CD14-positive monocyte (primary cell): ENCODE data around the gene CFAP299. TPM values are rescaled to one million over a fixed set of nuclear protein-coding genes. Genes with fewer than 3 reads are reported as not detected.

ENCODE experiments used
- DNase-seq, 3 donors: peaks; one replicate each; pipeline ENCODE4 v3.0.0-alpha.2; 2011 to 2022
- H2AFZ ChIP-seq: 2 replicates; pipeline ENCODE4 v1.6.0; 2012; ENCODE audit warnings: mild to moderate bottlenecking, low read depth, low read length, inconsistent platforms; ENCODE audit not compliant: insufficient read depth, poor library complexity, severe bottlenecking
- H3K27ac ChIP-seq, 2 donors: 1 replicate in 1 of 2; 2 replicates in 1 of 2; pipeline ENCODE4 v1.5.1; 2012 to 2013; ENCODE audit warnings: low read length in 2 of 2, control low read depth in 1 of 2, inconsistent platforms in 1 of 2, low read depth in 1 of 2, mild to moderate bottlenecking in 1 of 2
- H3K27me3 ChIP-seq, 2 donors: one replicate each; pipeline versions ENCODE4 v1.6.0 to v1.6.1; 2011 to 2013; ENCODE audit warnings: low read length in 2 of 2; ENCODE audit not compliant: control insufficient read depth in 2 of 2, insufficient read depth in 2 of 2
- H3K36me3 ChIP-seq, 2 donors: replicated peaks in 1 of 2; 1 replicate in 1 of 2; 2 replicates in 1 of 2; pipeline versions ENCODE4 v1.5.1 to v1.6.1; 2012 to 2013; ENCODE audit warnings: low read length in 2 of 2, control low read depth in 1 of 2, inconsistent platforms in 1 of 2, mild to moderate bottlenecking in 1 of 2; ENCODE audit not compliant: insufficient read depth in 2 of 2, control insufficient read depth in 1 of 2
- H3K4me1 ChIP-seq, 2 donors: 1 replicate in 1 of 2; 2 replicates in 1 of 2; pipeline versions ENCODE4 v1.5.1 to v1.6.1; 2012 to 2013; ENCODE audit warnings: low read length in 2 of 2, control low read depth in 1 of 2, inconsistent platforms in 1 of 2, mild to moderate bottlenecking in 1 of 2, moderate library complexity in 1 of 2; ENCODE audit not compliant: insufficient read depth in 2 of 2, control insufficient read depth in 1 of 2
- H3K4me2 ChIP-seq: replicated peaks from 2 replicates; pipeline ENCODE3; 2012; ENCODE audit warnings: low read length, moderate library complexity, mild to moderate bottlenecking; ENCODE audit not compliant: poor library complexity, severe bottlenecking; ENCODE audit errors: extremely low read depth
- H3K4me3 ChIP-seq, 3 experiments: fragments of 200-600 bp in 1 of 3; sonication (generic) in 1 of 3; replicated peaks in 1 of 3; 1 replicate in 2 of 3; 2 replicates in 1 of 3; pipeline ENCODE4 v1.5.1; 2011 to 2013; ENCODE audit warnings: low read length in 3 of 3, mild to moderate bottlenecking in 3 of 3, control low read depth in 2 of 3, low read depth in 2 of 3, inconsistent platforms in 1 of 3, moderate library complexity in 1 of 3
- H3K79me2 ChIP-seq: 2 replicates; pipeline ENCODE4 v1.6.0; 2012; ENCODE audit warnings: mild to moderate bottlenecking, control low read depth, inconsistent platforms, low read length, moderate library complexity; ENCODE audit not compliant: insufficient read depth
- H3K9ac ChIP-seq: 2 replicates; pipeline ENCODE4 v1.6.0; 2017; ENCODE audit warnings: low read length, mild to moderate bottlenecking; ENCODE audit not compliant: insufficient read depth, poor library complexity, severe bottlenecking
- H3K9me3 ChIP-seq, 2 donors: replicated peaks in 1 of 2; 1 replicate in 1 of 2; 2 replicates in 1 of 2; pipeline versions ENCODE4 v1.5.1 to v1.6.1; 2012 to 2013; ENCODE audit warnings: low read length in 2 of 2, control low read depth in 1 of 2; ENCODE audit not compliant: control insufficient read depth in 1 of 2, insufficient read depth in 1 of 2
- H4K20me1 ChIP-seq: 2 replicates; pipeline ENCODE4 v1.6.0; 2012; ENCODE audit warnings: mild to moderate bottlenecking, low read length, control low read depth, moderate library complexity; ENCODE audit not compliant: insufficient read depth
- H3K27ac Mint-ChIP-seq, 7 donors: one replicate each; pipeline ENCODE4 v1.8.0; 2020; ENCODE audit warnings: mild to moderate bottlenecking in 7 of 7, mixed read lengths in 7 of 7, moderate library complexity in 6 of 7, inconsistent platforms in 2 of 7
- H3K27me3 Mint-ChIP-seq, 3 donors: one replicate each; pipeline ENCODE4 v1.8.0; 2021 to 2022; ENCODE audit warnings: low read depth in 3 of 3, mild to moderate bottlenecking in 3 of 3, mixed read lengths in 3 of 3, moderate library complexity in 3 of 3, inconsistent platforms in 1 of 3
- H3K36me3 Mint-ChIP-seq, 2 donors: one replicate each; pipeline ENCODE4 v1.8.0; 2020; ENCODE audit warnings: mixed read lengths in 2 of 2, inconsistent platforms in 1 of 2, mild to moderate bottlenecking in 1 of 2
- H3K4me1 Mint-ChIP-seq: one replicate; pipeline ENCODE4 v1.8.0; 2020; ENCODE audit warnings: mild to moderate bottlenecking, mixed read lengths
- H3K4me3 Mint-ChIP-seq, 2 donors: one replicate each; pipeline ENCODE4 v1.8.0; 2020; ENCODE audit warnings: mild to moderate bottlenecking in 2 of 2, mixed read lengths in 2 of 2, moderate library complexity in 1 of 2
- H3K9me3 Mint-ChIP-seq, 7 donors: one replicate each; pipeline ENCODE4 v1.8.0; 2020 to 2022; ENCODE audit warnings: mixed read lengths in 7 of 7, mild to moderate bottlenecking in 6 of 7, moderate library complexity in 6 of 7, inconsistent platforms in 2 of 7
- WGBS: methylation state at CpG from one replicate; pipeline ENCODE4 v1.1.5; 2013; ENCODE audit warnings: missing lambda C conversion rate; ENCODE audit not compliant: insufficient coverage; 5-methylcytosine and 5-hydroxymethylcytosine counted together
- intact Hi-C, 2 donors: fragments of 100-400 bp; cut with micrococcal nuclease; formaldehyde crosslinking; loops; one replicate each; pipeline versions ENCODE4 v1.15.0 to v1.15.1; 2023
- polyA plus RNA-seq, 3 donors: library from polyadenylated mRNA; depleted of rRNA in 1 of 3; unstranded in 2 of 3; stranded (reverse) in 1 of 3; fragments of 300-500 nt in 2 of 3; fragments of >200 nt in 1 of 3; fragmentation: Illumina TruSeq in 2 of 3; gene quantifications; 1 replicate in 2 of 3; 2 replicates in 1 of 3; pipeline ENCODE4 v1.2.3, GENCODE V29; 2012 to 2021
- TF ChIP-seq, protein P1 (sequence below): fragments of 200-600 bp; IDR thresholded peaks from one replicate; pipeline ENCODE4 v1.8.0; 2022; ENCODE audit warnings: antibody characterized with exemption, mild to moderate bottlenecking

The CFAP299 gene
- polyA plus RNA-seq, 3 donors = not detected

DNA sequence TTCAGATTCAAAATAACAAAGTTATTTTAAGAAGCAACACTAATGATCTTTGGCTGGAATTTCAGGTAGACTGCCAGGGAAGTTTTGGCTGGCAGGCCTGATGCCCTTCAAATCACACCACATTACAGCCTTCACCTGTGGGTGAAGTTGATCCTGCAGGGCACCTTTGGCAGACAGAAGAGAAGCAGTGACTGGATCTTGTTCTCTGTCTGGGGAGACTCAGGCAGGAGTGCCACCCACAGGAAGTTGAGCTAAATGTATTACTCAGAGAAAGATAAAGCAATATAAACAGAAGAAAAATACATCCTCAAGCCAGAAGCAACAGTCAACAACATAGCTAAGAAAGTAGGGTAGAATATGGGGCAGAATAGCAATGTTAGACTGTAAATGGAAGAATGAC is 12.8 kb upstream of the CFAP299 start:
- TF ChIP-seq, protein P1, sequence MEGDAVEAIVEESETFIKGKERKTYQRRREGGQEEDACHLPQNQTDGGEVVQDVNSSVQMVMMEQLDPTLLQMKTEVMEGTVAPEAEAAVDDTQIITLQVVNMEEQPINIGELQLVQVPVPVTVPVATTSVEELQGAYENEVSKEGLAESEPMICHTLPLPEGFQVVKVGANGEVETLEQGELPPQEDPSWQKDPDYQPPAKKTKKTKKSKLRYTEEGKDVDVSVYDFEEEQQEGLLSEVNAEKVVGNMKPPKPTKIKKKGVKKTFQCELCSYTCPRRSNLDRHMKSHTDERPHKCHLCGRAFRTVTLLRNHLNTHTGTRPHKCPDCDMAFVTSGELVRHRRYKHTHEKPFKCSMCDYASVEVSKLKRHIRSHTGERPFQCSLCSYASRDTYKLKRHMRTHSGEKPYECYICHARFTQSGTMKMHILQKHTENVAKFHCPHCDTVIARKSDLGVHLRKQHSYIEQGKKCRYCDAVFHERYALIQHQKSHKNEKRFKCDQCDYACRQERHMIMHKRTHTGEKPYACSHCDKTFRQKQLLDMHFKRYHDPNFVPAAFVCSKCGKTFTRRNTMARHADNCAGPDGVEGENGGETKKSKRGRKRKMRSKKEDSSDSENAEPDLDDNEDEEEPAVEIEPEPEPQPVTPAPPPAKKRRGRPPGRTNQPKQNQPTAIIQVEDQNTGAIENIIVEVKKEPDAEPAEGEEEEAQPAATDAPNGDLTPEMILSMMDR = no peak

GRCh38 chr4:80324171-80324570 is 11.4 kb upstream of the CFAP299 start:
- intact Hi-C loops = no loop called here
- no peak overlapping the region for H3K9ac ChIP-seq
- no peaks in the 10 kb centered on the region for H3K9me3 ChIP-seq
- H3K4me1 Mint-ChIP-seq = no peaks in the 10 kb centered on the region
- H3K27me3 Mint-ChIP-seq = peaks cover 0 to under 1% (median 0%) of the 10 kb centered on the region in 3 donors
- no peaks in the 10 kb centered on the region for H3K79me2 ChIP-seq
- no peaks in the 10 kb centered on the region for H3K4me1 ChIP-seq
- 100% methylated on average over 1 of the region's 6 CpGs for WGBS
- no peak overlapping the region for H3K4me2 ChIP-seq
- H3K36me3 Mint-ChIP-seq = no peaks in the 10 kb centered on the region
- no peaks in the 10 kb centered on the region for H3K27me3 ChIP-seq
- no peak overlapping the region for H3K4me3 Mint-ChIP-seq
- H3K36me3 ChIP-seq = no peaks in the 10 kb centered on the region
- no peaks in the 10 kb centered on the region for H4K20me1 ChIP-seq
- H3K4me3 ChIP-seq = no peak overlapping the region
- TF ChIP-seq, protein P1 = no peak
- DNase-seq = no peak
- no peak overlapping the region for H2AFZ ChIP-seq
- H3K9me3 Mint-ChIP-seq = no peaks in the 10 kb centered on the region
- H3K27ac Mint-ChIP-seq = no peak overlapping the region
- H3K27ac ChIP-seq = no peak overlapping the region

More for the DNA sequence above, 12.8 kb upstream of the CFAP299 start:
- H3K36me3 Mint-ChIP-seq = no peaks in the 10 kb centered on the region
- H3K27me3 Mint-ChIP-seq = peaks cover 0 to 2% (median 0%) of the 10 kb centered on the region in 3 donors
- no peak overlapping the region for H3K4me3 ChIP-seq
- no peak overlapping the region for H3K4me3 Mint-ChIP-seq
- H3K36me3 ChIP-seq = no peaks in the 10 kb centered on the region
- H3K9me3 ChIP-seq = no peaks in the 10 kb centered on the region
- no peaks in the 10 kb centered on the region for H3K9me3 Mint-ChIP-seq
- H3K4me1 ChIP-seq = no peaks in the 10 kb centered on the region
- no peak for DNase-seq
- H3K79me2 ChIP-seq = no peaks in the 10 kb centered on the region
- intact Hi-C loops = no loop called here
- H4K20me1 ChIP-seq = no peaks in the 10 kb centered on the region
- H2AFZ ChIP-seq = no peak overlapping the region
- H3K4me2 ChIP-seq = no peak overlapping the region
- no peak overlapping the region for H3K9ac ChIP-seq
- H3K27ac ChIP-seq = no peak overlapping the region
- no peak overlapping the region for H3K27ac Mint-ChIP-seq
- H3K27me3 ChIP-seq = no peaks in the 10 kb centered on the region
- H3K4me1 Mint-ChIP-seq = no peaks in the 10 kb centered on the region
